HG03565 (cell line): ENCODE results near the gene NFE2L3.
"Not testable (repeated sequence)": the region's sequence is repeated elsewhere in the genome, so short reads cannot be mapped to it uniquely, and the experiment has no call there.

ENCODE experiments used
- ATAC-seq: cut with Tn5 transposase; IDR thresholded peaks from one replicate; pipeline ENCODE4 v1.9.1; 2021; ENCODE audit warnings: mild to moderate bottlenecking, moderate library complexity; ENCODE audit not compliant: unreplicated experiment

The NFE2L3 gene, protein sequence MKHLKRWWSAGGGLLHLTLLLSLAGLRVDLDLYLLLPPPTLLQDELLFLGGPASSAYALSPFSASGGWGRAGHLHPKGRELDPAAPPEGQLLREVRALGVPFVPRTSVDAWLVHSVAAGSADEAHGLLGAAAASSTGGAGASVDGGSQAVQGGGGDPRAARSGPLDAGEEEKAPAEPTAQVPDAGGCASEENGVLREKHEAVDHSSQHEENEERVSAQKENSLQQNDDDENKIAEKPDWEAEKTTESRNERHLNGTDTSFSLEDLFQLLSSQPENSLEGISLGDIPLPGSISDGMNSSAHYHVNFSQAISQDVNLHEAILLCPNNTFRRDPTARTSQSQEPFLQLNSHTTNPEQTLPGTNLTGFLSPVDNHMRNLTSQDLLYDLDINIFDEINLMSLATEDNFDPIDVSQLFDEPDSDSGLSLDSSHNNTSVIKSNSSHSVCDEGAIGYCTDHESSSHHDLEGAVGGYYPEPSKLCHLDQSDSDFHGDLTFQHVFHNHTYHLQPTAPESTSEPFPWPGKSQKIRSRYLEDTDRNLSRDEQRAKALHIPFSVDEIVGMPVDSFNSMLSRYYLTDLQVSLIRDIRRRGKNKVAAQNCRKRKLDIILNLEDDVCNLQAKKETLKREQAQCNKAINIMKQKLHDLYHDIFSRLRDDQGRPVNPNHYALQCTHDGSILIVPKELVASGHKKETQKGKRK

DNA sequence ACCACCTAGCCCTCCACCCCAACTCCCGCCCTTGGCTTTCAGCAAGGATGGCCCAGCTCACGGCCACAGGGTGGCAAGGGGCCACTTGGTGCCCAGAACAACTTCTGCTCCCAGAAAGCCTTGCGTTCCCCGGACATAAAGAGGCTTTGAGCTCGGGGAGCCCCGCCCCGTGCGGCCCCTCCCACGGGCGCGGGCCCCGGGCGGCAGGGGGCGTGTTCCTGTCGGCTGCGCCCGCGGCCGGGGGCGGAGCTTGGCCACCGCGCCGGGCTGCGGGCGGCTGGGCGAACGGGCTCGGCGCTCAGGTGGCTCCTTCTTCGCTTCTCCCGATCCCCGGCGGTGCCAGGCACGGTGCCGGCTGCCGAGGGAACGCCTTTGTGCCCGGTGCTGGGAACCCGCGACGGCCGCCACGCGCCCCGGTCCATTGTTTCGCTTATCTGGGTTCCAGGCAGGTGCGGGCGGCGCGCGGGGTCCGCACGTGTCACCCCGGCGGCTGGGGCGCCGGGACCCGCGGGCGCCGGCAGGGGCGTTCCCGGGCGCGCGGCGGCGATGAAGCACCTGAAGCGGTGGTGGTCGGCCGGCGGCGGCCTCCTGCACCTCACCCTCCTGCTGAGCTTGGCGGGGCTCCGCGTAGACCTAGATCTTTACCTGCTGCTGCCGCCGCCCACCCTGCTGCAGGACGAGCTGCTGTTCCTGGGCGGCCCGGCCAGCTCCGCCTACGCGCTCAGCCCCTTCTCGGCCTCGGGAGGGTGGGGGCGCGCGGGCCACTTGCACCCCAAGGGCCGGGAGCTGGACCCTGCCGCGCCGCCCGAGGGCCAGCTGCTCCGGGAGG, at the start of gene NFE2L3:
Gene NFE2L3, plus strand, starts transcription at position 246 of the 829 bp plus-strand sequence. Its CDS starts 301 bp downstream, at position 547.
- ATAC-seq = peak; percentile 46

DNA sequence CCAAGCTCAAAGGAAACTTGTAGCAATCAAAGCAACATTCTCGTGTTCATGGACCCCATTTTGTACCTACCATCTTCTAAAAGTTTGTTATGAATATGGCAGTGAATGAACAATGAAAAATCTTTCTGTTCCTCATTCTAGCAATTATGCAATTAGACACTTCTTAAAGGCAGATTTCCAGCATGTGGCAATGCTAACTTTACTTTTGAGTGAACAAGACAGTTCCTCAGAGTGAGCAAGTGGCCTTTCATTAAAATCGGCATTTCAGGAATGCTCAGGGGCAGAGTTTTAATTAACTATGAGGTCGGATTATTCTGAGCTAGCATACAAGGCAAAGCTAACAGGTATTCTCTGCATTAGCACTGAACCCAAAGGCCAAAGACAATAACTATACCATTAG, 48.4 kb upstream of the NFE2L3 start:
- no peak for ATAC-seq

DNA sequence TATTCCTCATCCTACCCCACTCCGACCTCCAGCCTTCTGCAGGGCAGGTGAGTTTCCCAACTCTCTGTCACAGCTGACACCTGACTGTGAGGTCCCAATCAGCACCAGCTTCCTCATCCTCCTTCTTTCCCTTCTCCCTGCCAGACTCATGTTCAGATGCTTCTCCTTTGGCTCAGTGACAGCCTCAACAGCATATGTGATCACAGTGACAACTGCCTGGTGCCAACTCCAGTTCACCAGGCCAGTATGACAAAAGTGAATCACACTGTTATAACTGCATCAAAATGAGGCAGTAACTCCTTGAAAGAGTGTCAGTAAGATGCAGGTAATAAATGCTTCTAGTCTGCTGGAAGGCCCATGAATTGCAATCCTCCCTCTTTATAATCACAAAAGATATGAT, 46.8 kb upstream of the NFE2L3 start:
- ATAC-seq = no peak

DNA sequence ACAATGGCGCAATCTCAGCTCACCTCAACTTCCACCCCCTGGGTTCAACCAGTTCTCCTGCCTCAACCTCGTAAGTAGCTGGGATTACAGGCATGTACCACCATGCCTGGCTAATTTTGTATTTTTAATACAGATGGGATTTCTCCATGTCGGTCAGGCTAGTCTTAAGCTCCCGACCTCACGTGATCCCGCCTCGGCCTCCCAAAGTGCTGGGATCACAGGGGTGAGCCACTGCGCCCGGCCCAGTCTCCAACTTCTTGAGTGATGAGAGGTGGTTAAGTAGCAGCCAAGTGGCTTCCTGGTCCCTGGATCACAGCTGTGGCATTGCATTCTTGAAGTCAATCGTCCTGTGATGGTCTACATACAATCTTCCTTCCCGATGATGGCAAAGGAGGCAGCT, 46.1 kb upstream of the NFE2L3 start:
- no peak for ATAC-seq

DNA sequence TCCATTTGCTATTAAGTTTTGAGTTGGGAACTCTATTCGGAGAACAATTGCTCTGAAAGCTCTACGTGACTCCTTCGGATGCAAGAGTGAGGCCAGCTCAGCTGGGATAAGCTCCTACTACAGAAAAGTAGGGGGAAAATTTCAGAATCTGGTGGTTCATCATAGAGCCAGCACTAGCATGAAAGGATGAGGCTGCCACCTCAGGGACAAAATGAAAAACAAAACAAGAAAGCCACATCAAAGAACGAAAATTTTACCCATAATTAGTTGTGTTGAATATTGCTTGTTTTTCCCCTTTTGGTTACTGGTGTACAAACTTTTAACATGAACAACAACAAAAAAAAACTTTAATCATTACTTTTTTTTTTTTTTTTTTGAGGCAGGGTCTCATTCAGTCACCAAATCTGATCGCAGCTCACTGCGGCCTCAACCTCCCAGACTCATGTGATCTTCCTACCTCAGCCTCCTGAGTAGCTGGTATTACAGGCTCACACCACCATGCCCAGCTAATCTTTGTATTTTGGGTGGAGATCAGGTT, 39.7 kb upstream of the NFE2L3 start:
- no peak for ATAC-seq

DNA sequence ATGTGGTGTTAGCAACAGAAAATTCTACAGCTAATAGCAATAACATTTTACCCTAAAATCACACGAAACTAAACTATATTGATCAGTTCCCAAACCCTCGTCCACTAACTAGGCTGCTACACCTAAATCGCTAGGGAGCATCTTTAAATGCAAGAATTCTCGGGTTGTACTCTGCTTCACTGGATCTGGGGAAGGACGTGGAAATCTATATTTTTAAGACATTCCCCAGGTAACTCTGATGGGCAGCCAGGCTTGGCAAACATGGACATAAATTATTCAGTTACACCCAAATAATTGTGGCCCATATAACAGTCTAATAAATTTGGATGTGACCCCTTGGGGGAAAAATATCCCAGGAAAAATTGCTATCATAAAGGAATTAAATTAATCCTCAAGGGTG, 36.3 kb upstream of the NFE2L3 start:
- no peak for ATAC-seq

DNA sequence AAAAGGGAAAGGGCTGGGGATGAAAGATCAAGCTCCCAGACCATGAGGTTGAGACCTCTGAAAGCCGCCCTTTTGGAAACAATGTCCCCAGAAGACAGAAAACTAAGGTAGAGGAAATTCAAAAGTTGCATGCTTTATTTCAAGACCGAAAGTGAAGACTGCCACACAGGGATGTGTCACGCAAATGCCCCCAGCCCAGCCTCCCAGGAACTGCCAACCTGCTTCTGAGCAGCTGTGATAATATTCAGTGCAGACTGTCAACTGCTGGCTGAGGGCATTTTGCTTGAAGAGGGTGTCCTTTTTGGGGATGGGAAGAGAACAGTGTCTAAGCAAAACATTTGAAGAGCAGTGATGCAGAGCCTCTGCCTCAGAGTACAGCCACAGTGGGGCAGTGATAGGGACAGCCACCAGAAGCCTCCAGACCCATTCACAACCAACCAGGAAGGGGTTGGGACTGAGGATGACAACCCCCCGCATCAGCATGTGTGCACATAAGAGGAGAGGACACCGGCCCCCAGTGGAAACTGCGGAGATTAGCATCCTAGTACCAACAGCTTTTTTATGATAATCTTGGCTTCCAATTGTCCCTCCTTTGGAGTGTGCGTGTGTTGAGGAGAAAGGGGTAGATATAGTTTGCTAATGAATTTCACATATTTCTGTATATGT, 34.7 kb upstream of the NFE2L3 start:
- ATAC-seq = no peak

DNA sequence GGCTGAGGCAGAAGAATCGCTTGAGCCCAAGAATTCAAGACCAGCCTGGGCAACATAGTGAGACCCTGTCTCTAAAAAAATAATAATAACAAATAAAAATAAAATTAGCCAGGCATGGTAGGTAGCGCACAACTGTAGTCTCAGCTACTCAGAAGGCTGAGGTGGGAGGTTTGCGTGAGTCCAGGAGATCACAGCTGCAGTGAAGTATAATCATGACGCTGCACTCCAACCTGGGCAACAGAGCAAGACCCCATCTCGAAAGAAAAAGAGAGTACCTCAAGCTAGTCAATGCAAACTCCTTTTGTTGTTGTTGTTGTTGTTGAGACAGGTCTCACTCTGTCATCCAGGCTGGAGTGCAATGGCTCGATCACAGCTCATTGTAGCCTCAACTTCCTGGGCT, 34.0 kb upstream of the NFE2L3 start:
- ATAC-seq = no peak

DNA sequence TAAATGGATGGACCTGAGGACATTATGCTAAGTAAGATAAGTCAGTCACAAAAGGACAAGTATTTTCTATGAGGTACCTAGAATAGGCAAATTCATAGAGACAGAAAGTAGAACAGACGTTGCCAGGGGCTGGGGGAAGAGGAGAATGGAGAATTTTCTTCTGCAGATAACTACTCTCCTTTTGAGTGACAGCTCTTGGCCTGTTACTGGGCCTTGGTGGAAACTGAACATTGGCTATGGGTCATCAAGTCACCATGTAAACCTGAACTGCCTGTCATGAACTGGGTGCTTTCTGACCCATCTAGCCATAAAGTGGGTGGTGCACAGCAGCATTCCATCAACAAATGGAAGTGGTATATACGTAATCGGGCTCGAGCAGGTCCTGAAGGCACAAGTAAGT, 29.3 kb upstream of the NFE2L3 start:
- ATAC-seq = no peak

DNA sequence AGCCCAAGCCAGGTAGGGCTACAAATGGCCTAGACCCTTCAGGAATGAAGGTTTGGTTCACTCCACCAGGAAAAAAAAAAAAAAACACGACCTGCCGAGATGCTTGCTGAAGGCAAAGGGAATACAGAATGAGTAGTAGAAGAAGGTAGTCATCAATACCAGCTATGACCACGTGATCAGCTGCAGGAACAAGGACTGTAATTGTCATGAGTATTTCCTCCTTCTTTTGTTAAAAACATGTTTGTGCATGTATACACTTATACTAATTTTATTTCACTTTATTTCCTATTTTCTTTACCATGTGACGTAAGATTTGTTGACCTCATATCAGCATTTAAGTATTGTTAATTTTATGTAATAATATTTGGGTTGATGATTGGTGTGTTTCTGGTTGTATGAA, 27.2 kb upstream of the NFE2L3 start:
- ATAC-seq = not testable (repeated sequence)

DNA sequence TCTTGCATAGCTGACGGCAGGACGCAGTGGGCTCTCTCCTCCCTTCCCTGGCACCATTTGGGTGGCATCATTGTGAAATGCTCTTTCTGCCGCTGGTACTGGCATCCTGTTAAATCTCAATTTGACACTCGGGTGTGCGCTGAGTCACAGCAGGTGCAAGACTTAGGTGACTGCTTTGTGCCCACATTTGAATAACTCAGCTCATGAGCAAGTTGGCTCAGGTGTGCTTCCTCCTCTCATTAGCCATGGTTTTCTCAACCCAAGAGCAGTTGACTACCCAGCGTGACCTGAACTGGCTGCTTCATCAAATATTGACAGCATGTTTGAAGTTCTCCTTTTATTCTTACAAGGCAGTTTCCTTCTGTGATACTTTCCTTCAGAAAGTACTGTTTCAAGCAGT, 24.6 kb upstream of the NFE2L3 start:
- ATAC-seq = no peak

DNA sequence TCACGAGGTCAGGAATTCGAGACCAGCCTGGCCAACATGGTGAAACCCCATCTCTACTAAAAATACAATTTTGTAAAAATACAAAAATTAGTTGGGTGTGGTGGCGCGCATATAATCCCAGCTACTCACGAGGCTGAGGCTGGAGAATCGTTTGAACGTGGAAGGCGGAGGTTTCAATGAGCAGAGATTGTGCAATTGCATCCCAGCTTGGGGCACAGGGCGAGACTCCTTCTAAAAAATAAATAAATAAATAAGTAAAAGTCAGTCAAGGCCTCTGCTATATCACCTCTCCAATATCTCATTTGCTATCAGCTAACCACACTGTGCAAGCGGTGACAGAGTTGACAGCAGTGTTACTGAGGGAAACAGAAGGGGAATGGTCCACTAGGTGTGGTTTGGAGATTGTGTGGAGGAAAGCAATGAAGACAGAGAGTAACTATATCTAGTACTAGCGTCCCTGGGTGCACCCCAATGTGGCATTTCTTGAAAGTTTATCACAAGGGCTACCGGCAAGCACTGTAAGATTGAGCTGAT, 20.9 kb upstream of the NFE2L3 start:
- no peak for ATAC-seq

DNA sequence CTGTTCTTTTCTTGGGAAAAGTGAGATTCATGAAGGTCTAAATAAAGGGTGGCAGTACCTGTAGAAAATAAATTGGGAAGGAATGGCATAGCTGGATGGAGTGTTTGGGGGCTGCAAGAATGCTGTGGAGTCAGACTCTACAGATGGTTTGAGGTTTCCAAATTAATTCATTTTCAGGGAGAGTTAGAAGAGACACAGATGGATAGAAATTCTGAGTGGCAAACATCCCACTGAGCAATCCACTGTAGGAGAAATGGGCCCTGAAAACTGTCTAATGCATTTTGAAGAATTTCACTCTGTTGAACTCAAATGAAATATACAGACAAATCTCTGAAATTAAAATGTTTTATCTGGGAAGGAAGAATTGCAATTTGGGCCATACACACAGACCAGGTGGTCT, 16.9 kb upstream of the NFE2L3 start:
- ATAC-seq = no peak

DNA sequence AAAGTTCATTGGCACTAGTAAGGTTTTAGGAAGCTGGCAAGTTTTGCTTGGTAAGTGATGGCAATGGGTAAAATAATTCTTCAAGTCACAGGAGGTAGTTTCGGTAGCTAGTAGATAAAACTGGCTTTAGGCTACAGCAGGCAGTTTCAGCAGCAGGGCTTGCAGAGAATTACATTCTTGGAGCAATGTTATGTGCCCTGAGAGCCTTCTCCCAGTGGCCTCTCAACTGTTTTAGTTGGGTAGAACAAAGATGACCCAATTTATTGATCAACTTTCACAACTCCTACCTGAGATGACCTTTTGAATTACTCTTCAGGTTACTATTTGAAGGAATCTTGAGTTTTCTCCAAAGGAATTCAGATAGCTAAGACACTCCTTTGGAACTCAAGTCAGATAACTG, 16.4 kb upstream of the NFE2L3 start:
- ATAC-seq = no peak

DNA sequence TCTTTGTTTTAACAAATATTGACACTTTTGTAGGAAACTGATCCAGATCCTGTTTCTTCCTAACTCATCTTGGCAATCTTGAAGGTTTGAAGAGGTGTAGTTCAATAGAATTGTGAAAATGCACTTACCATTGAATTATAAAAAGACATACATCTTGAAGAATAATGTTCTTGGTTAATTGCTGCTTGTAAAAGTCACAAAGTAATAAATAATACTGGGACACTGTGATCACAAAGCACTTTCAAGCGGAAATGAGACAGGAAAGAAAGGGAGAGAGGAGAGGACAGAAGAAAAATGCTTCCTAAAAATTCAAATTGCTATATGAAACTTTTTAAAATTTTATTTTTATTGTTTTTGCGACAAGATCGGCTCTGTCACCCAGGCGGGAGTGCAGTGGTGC, 15.2 kb upstream of the NFE2L3 start:
- ATAC-seq = no peak

DNA sequence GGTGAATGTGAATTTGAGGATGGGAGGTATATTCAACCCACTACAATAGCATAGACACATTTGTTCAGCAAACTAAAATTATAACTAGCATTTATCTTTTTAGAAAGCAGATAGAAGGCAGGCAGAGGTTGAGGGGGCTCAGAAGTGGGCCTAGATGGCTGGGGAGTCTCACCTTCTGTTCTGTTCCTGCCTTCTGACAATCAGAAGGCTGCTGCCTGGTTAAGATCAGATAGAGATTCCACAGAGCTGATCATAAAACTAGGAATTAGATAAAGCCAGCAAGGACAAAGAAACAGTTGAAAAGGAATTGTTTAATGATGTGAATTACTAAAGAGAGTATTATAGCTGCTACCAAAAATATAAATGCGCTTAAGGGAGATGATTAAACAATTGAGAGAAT, 11.6 kb upstream of the NFE2L3 start:
- ATAC-seq = no peak

DNA sequence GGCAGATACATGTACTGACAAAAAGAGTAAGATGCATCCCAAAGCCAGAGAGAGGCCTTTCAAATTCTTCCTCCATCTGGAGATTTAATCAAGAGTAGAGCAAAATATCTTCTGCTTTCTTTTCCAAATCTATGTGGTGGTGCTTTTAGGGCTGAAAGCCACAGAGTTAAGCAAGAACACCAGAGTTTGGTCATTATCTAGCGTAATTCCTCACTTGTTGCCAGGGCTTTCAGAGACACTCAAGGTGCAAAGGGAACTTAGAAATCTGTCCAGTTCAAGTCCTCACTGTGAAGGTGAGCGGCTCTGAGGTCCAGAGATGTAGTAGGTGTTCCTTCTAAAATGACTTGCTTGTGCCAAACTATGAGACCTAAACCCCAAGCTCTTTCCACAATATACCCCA, 10.9 kb upstream of the NFE2L3 start:
- no peak for ATAC-seq

DNA sequence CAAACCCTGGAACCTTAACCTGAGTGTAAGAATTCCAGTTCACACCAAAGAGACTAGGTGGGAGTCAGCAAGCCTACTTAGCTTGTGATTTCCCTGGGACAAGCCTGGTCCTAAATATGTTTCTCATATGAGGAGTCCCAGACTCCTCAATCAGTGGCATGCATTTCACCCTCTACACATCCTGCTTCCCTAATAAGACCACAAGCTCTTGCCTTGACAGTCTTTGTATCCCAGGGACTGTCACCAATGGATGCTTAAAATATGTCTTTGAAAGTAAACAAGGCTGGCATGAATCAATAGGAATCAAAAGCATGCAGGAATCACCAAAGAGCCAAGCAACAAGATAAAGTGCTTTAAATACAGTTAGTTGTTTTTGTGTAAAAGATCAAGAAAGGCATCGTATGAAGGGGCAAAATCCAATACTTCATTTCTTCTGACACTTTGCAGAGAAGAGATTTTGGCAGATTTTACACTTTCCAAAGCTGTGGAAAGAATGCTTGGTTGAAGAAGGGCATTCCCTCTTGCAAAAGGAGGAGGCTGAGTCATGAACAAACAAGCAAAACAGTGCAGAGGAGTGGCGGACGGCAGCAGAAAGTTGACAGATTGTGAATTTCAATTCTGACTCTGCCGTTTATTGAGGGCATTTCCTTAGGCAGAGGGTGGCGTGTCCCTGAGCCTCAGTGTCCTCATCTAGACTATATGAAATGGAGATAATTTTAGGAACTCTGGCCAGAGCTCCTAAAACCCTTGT, 8.5 kb upstream of the NFE2L3 start:
- no peak for ATAC-seq

DNA sequence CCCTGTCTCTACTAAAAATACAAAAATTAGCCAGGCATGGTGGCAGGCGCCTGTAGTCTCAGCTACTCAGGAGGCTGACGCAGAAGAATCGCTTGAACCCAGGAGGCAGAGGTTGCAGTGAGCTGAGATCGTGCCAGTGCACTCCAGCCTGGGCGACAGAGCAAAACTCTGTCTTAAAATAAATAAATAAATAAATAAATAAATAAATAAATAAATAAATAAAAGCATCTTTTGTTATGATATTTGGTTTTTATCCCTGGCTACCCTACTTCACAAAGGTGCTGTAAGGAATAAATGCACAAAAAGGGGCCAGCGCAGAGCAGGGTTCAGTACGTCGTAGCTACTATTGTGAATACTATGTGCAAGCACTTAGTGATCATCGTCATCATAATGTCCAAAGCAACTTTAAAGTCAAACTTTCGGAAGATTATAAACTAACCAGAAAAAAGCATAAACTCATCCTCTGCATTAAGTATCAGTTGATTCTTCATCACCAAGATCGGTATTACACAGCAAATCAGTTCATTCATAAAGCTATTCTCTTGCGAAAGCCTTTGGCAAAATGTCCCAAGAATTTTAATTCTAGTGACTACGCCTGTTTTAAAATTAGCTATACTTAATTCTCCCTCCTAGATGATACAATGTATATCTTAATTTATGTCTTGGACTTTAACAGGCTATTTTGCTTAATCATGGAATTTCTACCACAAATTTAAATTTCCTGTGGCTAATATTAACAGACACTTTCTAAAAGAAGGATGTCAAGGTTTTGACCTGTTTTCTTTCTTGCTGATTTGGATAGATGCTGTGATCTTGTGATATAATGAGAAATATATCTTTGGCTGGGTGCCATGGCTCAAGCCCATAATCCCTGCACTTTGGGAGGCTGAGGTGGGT, 7.6 kb upstream of the NFE2L3 start:
- no peak for ATAC-seq
